Aorta (tissue), 5 donors: ENCODE data around the gene MYO1D. TPM values are rescaled to one million over a fixed set of nuclear protein-coding genes. Genes with fewer than 3 reads are reported as not detected.

Experiments used
- ATAC-seq: fragments of 200-7000 bp; cut with Tn5 transposase; one replicate; pipeline ENCODE4 v1.9.1; 2022; ENCODE audit warnings: moderate library complexity; ENCODE audit not compliant: low FRiP score
- DNase-seq, 2 donors: peaks; one replicate each; pipeline ENCODE4 v3.0.0-alpha.2; 2020
- H3K27ac ChIP-seq, 2 donors: one replicate each; pipeline ENCODE4 v1.5.1; 2013; ENCODE audit warnings: low read length in 2 of 2, mild to moderate bottlenecking in 2 of 2, moderate library complexity in 2 of 2, control low read depth in 1 of 2, inconsistent platforms in 1 of 2, low read depth in 1 of 2
- H3K27me3 ChIP-seq, 2 donors: one replicate each; pipeline ENCODE4 v1.6.1; 2013; ENCODE audit warnings: control low read depth in 1 of 2, low read length in 1 of 2, mild to moderate bottlenecking in 1 of 2, moderate library complexity in 1 of 2; ENCODE audit not compliant: insufficient read depth in 2 of 2, control insufficient read depth in 1 of 2
- H3K36me3 ChIP-seq, 2 donors: one replicate each; pipeline ENCODE4 v1.6.1; 2013; ENCODE audit warnings: control low read depth in 1 of 2, low read length in 1 of 2, mild to moderate bottlenecking in 1 of 2; ENCODE audit not compliant: insufficient read depth in 2 of 2, control insufficient read depth in 1 of 2
- H3K4me1 ChIP-seq, 2 donors: one replicate each; pipeline ENCODE4 v1.6.1; 2013; ENCODE audit warnings: low read length in 2 of 2, control low read depth in 1 of 2, mild to moderate bottlenecking in 1 of 2, moderate library complexity in 1 of 2; ENCODE audit not compliant: insufficient read depth in 2 of 2, control insufficient read depth in 1 of 2
- H3K4me3 ChIP-seq, 2 donors: one replicate each; pipeline ENCODE4 v1.5.1; 2013; ENCODE audit warnings: low read length in 2 of 2, control low read depth in 1 of 2, mild to moderate bottlenecking in 1 of 2
- H3K9me3 ChIP-seq: one replicate; pipeline ENCODE4 v1.6.1; 2013; ENCODE audit warnings: mild to moderate bottlenecking, low read length; ENCODE audit not compliant: control insufficient read depth
- WGBS, 2 donors: extraction: QIAGEN DNeasy Blood & Tissue Kit; methylation state at CpG; one replicate each; pipeline ENCODE4 v1.1.7; 2013; 5-methylcytosine and 5-hydroxymethylcytosine counted together
- intact Hi-C, 2 donors: fragments of 100-400 bp; cut with DNase I; formaldehyde crosslinking; loops; one replicate each; pipeline versions ENCODE4 v1.14.2 to v1.15.0; 2022
- polyA plus RNA-seq, 2 donors: library from polyadenylated mRNA; stranded (reverse); fragments of 200-250 nt; gene quantifications; one replicate each; pipeline ENCODE4 v1.2.3, GENCODE V29; 2013
- total RNA-seq, 2 donors: library from RNA; stranded (reverse); fragmentation: NEBNext Ultra II Directional; extraction: Animal tissue kit (Norgen Biotek cat#: 25700); gene quantifications; one replicate each; pipeline ENCODE4 v1.2.1, GENCODE V29; 2021
- donor health status: healthy with polysubstance abuse.
- donor health status: Bipolar disorder and iron deficiency.
- donor health status: DM: no; HTN: no; CAD: no.
- donor health status: DM: no; HTN: no; CAD: no.
- donor health status: DM: yes; HTN: yes; CAD: no.

Gene MYO1D
- total and polyA plus RNA-seq, 4 donors, result 62.5 to 358 (median 164) TPM

DNA sequence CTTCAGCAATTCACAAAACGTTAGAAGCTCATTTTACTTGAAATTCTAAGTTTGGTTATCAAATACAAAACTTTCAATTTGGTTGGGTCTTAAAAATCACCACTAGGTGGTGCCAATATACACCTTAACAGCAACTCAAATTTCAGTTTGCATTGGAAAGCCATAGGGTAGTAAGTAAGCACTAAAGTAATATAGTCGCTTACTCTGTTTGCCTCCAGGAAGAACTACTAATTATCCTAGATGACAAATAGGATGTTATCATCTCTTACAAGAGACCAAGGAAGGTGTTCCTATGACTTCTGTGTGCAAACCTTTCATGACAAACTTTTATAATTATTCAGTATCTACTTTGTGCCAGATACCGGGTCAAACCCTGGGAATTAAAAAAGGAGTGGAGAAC, 93.3 kb downstream of the MYO1D start:
- no peaks in the 10 kb centered on the region for H3K9me3 ChIP-seq
- ATAC-seq, result peak; percentile 82
- H3K27ac ChIP-seq, result no peak overlapping the region
- H3K4me1 ChIP-seq, result peaks cover 0 to 3% of the 10 kb centered on the region in 2 donors
- DNase-seq, result no peak
- WGBS, 2 donors, result 1 to 33% methylated on average over 3 of the region's 3 CpGs
- intact Hi-C loops, result loop anchor here (2.0 to 10.0 kb wide), 4 partner anchors 93 to 211 kb away; partner anchors contain the start of genes MYO1D (in 2 of the 2) and SPACA3 (in 1 of the 2)
- no peaks in the 10 kb centered on the region for H3K27me3 ChIP-seq
- H3K36me3 ChIP-seq, result no peaks in the 10 kb centered on the region
- H3K4me3 ChIP-seq, result no peak overlapping the region

DNA sequence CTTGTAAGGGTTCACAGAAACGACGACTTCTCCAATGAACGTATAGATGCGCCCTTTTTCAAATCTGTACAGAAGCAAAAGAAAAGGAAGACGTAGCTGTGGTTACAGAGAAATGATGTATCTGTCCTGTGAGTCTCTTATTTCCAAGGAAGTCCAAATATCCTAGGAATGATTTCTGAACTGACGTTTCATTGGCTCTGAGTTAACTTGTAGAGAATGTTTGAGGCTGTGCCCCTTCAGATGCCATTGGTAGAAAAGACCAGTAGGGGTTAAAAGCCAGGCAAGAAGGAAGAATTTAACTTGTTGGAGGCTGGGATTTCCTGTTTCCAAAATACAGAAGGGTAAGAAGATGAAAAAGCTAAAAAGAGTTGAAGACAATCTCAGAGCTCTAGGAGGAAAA, 96.2 kb downstream of the MYO1D start:
- no peak for DNase-seq
- intact Hi-C loops, result loop anchor here (5.0 to 10.0 kb wide), 3 partner anchors 127 to 214 kb away; partner anchors contain the start of gene SPACA3 (in 1 of the 2)

DNA sequence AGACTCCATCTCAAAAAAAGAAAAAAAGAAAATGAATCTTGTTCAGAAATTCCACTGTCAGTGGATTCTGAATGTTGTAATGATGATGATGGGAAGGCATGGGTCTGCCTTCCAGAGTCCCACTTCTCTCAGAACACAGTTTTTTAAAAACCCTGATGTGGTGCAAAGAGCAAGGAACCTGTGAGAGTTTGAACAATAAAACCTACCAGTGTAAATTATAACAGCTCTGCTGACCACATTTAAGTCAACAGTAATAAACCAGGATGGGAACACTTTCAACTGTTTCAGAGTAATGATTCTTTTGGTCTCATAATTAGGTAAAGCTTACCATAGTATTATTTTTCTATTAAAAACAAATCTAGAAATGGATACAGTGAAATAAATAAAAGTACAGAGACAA, 99.0 kb downstream of the MYO1D start:
- Histone ChIP-seq H3K4me1 (no peaks in the 10 kb centered on the region), H3K9me3 (no peaks in the 10 kb centered on the region), H3K4me3 (no peak overlapping the region), H3K36me3 (no peaks in the 10 kb centered on the region), H3K27me3 (no peaks in the 10 kb centered on the region), H3K27ac (no peak overlapping the region)
- DNase-seq (no peak), ATAC-seq (no peak)
- intact Hi-C loops, result no loop called here

More for the DNA sequence above, 96.2 kb downstream of the MYO1D start:
- H3K36me3 ChIP-seq, result no peaks in the 10 kb centered on the region
- H3K9me3 ChIP-seq, result no peaks in the 10 kb centered on the region
- H3K4me1 ChIP-seq, result peaks cover 0 to 3% of the 10 kb centered on the region in 2 donors
- no peak for ATAC-seq
- H3K27ac ChIP-seq, result no peak overlapping the region
- 73 to 78% methylated on average over 6 of the region's 6 CpGs for WGBS, 2 donors
- no peaks in the 10 kb centered on the region for H3K27me3 ChIP-seq
- H3K4me3 ChIP-seq, result no peak overlapping the region

DNA sequence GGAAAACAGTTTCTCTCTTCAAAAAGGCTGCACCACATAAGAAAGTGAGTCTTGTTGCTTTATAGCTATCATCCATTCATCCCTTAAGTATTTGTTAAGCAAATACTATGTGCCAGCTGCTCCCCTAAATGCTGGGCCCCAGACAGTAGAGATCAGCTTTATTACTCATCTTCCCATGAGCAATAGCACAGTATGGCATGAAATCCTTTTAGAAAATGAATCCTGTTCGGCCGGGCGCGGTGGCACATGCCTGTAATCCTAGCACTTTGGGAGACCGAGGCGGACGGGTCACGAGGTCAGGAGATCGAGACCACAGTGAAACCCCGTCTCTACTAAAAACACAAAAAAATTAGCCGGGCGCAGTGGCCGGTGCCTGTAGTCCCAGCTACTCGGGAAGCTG, 99.5 kb downstream of the MYO1D start:
- intact Hi-C loops, result no loop called here
- DNase-seq, result no peak
- Histone ChIP-seq H3K27ac (no peak overlapping the region), H3K9me3 (no peaks in the 10 kb centered on the region), H3K4me3 (no peak overlapping the region), H3K27me3 (no peaks in the 10 kb centered on the region), H3K4me1 (no peaks in the 10 kb centered on the region), H3K36me3 (no peaks in the 10 kb centered on the region)
- 93 to 95% methylated on average over 14 of the region's 14 CpGs for whole genome bisulfite sequencing, 2 donors
- ATAC-seq, result no peak

DNA sequence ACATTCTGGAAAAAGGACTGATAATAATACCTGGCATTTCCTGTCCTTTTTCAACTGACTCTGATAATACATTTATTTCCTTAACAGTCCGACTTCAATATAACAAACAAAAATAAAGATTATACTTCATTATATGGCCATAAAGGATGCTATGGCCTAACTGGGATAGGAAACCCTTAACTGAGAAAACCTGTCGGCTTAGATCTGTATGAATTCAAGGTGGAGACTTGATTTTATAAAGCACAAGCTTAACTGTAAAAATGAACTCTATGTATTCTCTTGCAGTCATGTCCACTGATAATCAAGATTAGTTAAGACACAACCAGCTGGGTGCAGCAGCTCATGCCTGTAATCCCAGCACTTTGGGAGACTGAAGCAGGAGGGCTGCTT, 102.2 kb downstream of the MYO1D start:
- Histone ChIP-seq H3K27me3 (no peaks in the 10 kb centered on the region), H3K9me3 (no peaks in the 10 kb centered on the region), H3K36me3 (no peaks in the 10 kb centered on the region), H3K4me3 (no peak overlapping the region), H3K27ac (no peak overlapping the region), H3K4me1 (no peaks in the 10 kb centered on the region)
- DNase-seq (no peak), ATAC-seq (no peak)
- WGBS, 2 donors, result 80% methylated on average over 2 of the region's 2 CpGs
- intact Hi-C loops, result no loop called here

DNA sequence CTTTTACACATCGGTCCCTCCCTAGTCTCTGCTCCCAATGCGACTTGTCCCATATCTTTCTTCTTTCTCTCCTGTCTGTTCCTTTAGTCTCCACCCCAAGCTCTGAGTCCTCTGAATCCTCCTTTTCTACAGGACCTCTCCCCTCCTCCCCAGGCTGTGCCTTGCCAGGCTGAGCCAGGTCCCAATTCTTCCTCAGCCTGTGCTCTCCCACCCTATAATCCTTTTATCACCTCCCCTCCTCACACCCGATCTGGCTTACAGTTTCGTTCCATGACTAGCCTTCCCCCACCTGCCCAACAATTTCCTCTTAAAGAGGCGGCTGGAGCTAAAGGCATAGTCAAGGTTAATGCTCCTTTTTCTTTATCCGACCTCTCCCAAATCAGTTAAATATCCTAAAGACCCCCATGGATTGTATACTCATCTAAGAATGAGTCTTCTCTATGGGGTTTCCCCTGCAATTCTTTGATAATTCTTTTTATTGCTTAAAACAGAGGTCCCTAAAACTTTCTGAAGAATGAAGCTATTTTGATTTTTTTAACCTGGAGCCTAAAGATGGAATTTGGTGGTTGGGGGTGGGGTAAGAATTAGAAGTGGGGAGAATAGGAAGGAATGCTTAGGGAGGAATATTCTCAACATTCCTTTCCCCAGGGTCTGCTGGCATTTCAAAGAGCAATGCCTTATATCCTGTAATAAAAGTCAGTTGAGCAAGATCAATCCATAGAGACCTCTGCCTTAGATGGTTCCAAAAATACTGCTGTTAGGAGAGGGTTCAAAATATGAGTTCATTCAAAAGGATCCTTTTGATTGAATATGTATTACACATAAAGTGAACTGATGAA, 102.8 kb downstream of the MYO1D start:
- Histone ChIP-seq H3K9me3 (no peaks in the 10 kb centered on the region), H3K27me3 (no peaks in the 10 kb centered on the region), H3K4me3 (no peak overlapping the region), H3K27ac (no peak overlapping the region), H3K36me3 (no peaks in the 10 kb centered on the region), H3K4me1 (no peaks in the 10 kb centered on the region)
- intact Hi-C loops, result no loop called here
- DNase-seq (no peak), ATAC-seq (no peak)
- 89% methylated on average over 6 of the region's 6 CpGs for WGBS, 2 donors

DNA sequence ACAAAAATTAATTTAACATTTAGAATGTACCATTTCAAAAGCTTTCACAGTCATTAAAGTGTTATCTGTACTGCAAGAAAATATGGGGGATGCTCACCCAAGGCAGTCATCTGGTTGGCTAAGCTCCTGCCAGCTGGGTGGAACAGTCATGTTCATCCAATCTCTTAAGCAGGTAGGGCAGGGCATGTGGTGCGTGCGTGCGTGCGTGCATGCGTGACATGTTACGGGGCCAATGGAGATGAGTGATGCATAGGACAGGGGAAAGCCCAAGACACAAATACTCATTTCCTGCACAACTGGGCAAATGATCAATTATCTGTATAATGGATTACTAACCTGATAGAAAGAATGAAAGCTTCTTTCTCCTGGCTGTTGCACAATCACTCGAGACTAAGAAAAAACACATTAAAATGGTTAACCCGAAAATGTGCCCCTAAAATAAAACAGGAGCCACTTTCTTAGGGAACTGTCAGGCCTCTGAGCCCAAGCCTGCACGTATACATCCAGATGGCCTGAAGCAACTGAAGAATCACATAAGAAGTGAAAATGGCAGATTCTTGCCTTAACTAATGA, 104.4 kb downstream of the MYO1D start:
- DNase-seq (no peak), ATAC-seq (no peak)
- Histone ChIP-seq H3K9me3 (no peaks in the 10 kb centered on the region), H3K36me3 (peaks cover 2 to 7% of the 10 kb centered on the region in 2 donors), H3K27me3 (no peaks in the 10 kb centered on the region), H3K4me1 (no peaks in the 10 kb centered on the region), H3K27ac (no peak overlapping the region), H3K4me3 (no peak overlapping the region)
- intact Hi-C loops, result no loop called here
- 90% methylated on average over 9 of the region's 9 CpGs for WGBS, 2 donors

DNA sequence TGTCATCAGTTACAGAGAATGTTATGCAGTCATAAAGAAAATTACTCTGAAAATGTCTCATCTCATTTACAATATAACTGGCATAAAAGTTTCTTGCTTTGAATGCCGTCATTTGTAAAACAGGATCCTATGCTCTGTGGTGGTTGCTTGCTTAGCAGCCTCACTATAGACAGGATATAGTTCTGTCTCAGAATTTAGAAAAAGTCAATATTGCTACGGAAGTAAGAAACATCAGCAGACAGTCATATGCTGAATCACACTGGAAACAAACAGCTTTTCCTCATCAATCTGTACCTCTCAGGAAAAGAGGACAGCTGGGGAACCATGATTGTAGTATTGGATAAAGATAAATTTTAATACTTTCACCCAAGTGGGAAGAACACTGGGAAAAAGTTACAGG, 105.5 kb downstream of the MYO1D start:
- intact Hi-C loops, result no loop called here
- DNase-seq (no peak), ATAC-seq (no peak)
- Histone ChIP-seq H3K27me3 (no peaks in the 10 kb centered on the region), H3K4me1 (no peaks in the 10 kb centered on the region), H3K9me3 (no peaks in the 10 kb centered on the region), H3K4me3 (no peak overlapping the region), H3K36me3 (peaks cover 4 to 7% of the 10 kb centered on the region in 2 donors), H3K27ac (no peak overlapping the region)
- WGBS, 2 donors, result 76 to 83% methylated on average over 2 of the region's 2 CpGs

DNA sequence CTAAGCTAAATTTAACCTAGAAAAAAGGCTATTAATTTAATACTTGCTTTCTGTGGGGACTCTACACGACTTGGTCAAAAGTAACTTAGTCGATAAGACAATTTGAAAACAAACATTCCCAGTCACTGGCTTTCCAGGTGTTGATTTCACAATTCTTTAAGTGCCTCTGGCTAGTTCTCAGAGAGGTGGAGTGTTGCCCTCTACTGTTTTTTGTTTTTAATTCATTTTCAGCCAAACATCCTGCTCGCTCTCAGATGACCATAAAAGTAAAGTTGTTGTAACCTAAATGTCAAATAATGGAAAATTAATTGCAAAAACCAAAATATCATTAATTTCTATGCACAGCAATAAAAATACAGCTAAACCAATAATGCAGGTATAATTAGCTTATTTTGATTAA, 107.1 kb downstream of the MYO1D start:
- H3K4me1 ChIP-seq, result no peaks in the 10 kb centered on the region
- no peaks in the 10 kb centered on the region for H3K27me3 ChIP-seq
- no peak overlapping the region for H3K4me3 ChIP-seq
- H3K27ac ChIP-seq, result no peak overlapping the region
- intact Hi-C loops, result no loop called here
- WGBS, 2 donors, result 37 to 51% methylated on average over 3 of the region's 3 CpGs
- DNase-seq (no peak), ATAC-seq (no peak)
- peaks cover 4 to 7% of the 10 kb centered on the region in 2 donors for H3K36me3 ChIP-seq
- no peaks in the 10 kb centered on the region for H3K9me3 ChIP-seq
